ENCODE data around the gene CISD2. TPM values are rescaled to one million over a fixed set of nuclear protein-coding genes. Genes with fewer than 3 reads are reported as not detected.
"Not testable (repeated sequence)": the region's sequence is repeated elsewhere in the genome, so short reads cannot be mapped to it uniquely, and the experiment has no call there.

Gene CISD2
- total RNA-seq, 1 experiment from 2014 or later = 67.0 TPM

- DNase-seq (ENCODE audit: low read depth) = no peak
These were observed 50.1 kb downstream of the CISD2 start for GRCh38 chr4:102918859-102919258.

GRCh38 chr4:102919697-102920096 lies 50.9 kb downstream of the CISD2 start:
- DNase-seq (ENCODE audit: low read depth) = not testable (repeated sequence)

GRCh38 chr4:102935716-102936115 lies 66.9 kb downstream of the CISD2 start:
- no peak for DNase-seq (ENCODE audit: low read depth)

GRCh38 chr4:102938063-102938462 lies 69.3 kb downstream of the CISD2 start:
- DNase-seq (ENCODE audit: low read depth) = not testable (repeated sequence)

Other genes starting within 250 kb of the CISD2 start
- 22.5 and 23.4 TPM in 2 replicates for gene MANBA, start 108.0 kb upstream of the CISD2 start, total RNA-seq (2014; rRNA removed; shearing (Covaris generic))
- gene UBE2D3, start 41.4 kb upstream of the CISD2 start, total RNA-seq (2014; rRNA removed; shearing (Covaris generic)) = 337 and 386 TPM in 2 replicates
- gene SLC9B1, start 150.7 kb downstream of the CISD2 start, total RNA-seq (2014; rRNA removed; shearing (Covaris generic)) = 0.24 and 0.49 TPM in 2 replicates
- gene SLC9B2, start 207.8 kb downstream of the CISD2 start, total RNA-seq (2014; rRNA removed; shearing (Covaris generic)) = 8.9 and 9.9 TPM in 2 replicates
- gene BDH2, start 230.8 kb downstream of the CISD2 start, total RNA-seq (2014; rRNA removed; shearing (Covaris generic)) = 35.2 and 44.6 TPM in 2 replicates

Data from RPMI7951 (cell line).